Skeletal muscle satellite cell (primary cell): ENCODE results near the gene PEX16.

Experiments used
- H3K27me3 ChIP-seq: 2 replicates; pipeline ENCODE4 v1.7.0; 2013; ENCODE audit warnings: low read length; ENCODE audit not compliant: control insufficient read depth, insufficient read depth
- H3K36me3 ChIP-seq: 2 replicates; pipeline ENCODE4 v1.7.0; 2013; ENCODE audit warnings: mild to moderate bottlenecking, control low read depth, low read length; ENCODE audit not compliant: insufficient read depth
- H3K4me1 ChIP-seq: 2 replicates; pipeline ENCODE4 v1.7.0; 2013; ENCODE audit warnings: low read length; ENCODE audit not compliant: control insufficient read depth, insufficient read depth
- H3K4me2 ChIP-seq: 2 replicates; pipeline ENCODE4 v1.7.0; 2013; ENCODE audit warnings: mild to moderate bottlenecking, low read length
- H3K4me3 ChIP-seq: 2 replicates; pipeline ENCODE4 v1.7.0; 2013; ENCODE audit warnings: low read length
- H3K9ac ChIP-seq: 2 replicates; pipeline ENCODE4 v1.7.0; 2013; ENCODE audit warnings: mild to moderate bottlenecking, low read depth, low read length, moderate library complexity
- H3K9me3 ChIP-seq: replicated peaks from 2 replicates; pipeline ENCODE4 v1.7.0; 2013; ENCODE audit warnings: mild to moderate bottlenecking, control low read depth, low read length

The PEX16 gene

DNA sequence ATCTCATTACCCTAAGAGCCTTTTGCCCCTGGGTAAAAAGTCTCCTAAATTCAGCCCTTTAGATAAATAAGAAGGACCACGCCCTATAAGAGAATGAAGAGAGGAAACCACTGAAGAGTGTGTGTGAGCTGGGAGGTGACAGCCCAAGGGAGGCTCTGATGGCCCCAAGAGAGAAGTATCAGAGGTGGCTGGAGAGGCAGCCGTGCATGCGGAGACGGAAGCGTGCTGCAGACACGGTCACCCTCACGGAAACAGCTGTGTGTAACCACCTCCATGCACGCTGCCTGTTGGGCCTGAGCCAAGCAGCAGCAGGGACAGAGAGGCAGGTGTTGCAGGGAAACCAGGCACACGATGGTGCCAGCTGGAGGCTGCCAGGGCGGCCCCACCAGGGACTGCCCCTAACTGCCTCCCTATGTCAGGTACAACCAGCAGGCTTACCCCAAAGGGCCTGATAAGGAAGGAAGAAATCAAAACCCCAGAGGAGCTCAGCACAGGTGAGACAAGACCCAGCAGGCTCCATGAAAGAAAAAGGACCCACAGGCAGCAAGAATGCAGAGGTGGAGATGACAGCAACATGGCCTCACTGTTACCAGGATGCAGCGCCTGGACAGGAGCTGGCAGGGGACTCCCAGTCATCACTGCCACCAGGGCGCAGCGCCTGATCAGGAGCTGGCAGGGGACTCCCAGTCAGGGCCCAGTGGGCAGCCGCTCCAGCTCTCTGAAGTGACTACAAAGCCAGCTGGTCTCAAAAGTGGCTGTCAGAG lies 12.5 kb upstream of the PEX16 start:
- Histone ChIP-seq H3K9ac (no peak overlapping the region), H3K27me3 (no peaks in the 10 kb centered on the region), H3K36me3 (peaks cover 27% of the 10 kb centered on the region), H3K4me1 (peaks cover 9% of the 10 kb centered on the region), H3K4me3 (no peak overlapping the region), H3K9me3 (no peaks in the 10 kb centered on the region), H3K4me2 (no peak overlapping the region)

DNA sequence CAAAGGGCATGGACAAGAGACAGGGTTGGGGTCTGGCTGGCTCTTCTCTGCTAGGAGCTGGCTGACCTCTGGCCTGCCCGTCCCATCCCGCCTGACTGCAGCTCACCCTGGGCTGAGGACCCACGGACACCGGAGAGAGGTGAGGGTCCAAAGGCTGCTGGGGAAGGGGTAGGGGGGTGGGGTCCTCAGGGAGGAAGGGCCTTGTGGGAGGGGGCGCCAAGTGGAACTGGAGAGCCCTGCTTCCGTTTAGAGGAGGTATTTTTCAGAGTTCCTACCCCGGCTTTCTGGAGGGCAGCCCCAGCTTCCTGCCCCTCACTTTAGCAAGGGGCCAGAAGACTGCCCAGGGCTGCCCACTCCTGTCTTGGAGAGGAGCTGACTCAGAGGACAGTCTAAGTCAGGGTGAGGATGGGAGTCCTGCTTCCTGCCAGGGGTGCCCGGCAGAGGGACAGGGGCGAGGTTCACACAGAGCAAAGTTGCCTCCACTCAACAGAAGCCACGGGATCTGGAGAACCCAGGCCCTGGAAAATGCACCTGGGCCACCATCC lies 11.9 kb upstream of the PEX16 start:
- Histone ChIP-seq H3K4me2 (no peak overlapping the region), H3K9ac (no peak overlapping the region), H3K9me3 (no peaks in the 10 kb centered on the region), H3K36me3 (peaks cover 21% of the 10 kb centered on the region), H3K4me1 (peaks cover 9% of the 10 kb centered on the region), H3K4me3 (no peak overlapping the region), H3K27me3 (peaks cover 5% of the 10 kb centered on the region)

GRCh38 chr11:45928535-45929215 lies 11.0 kb upstream of the PEX16 start:
- Histone ChIP-seq H3K4me3 (no peak overlapping the region), H3K36me3 (peaks cover 12% of the 10 kb centered on the region), H3K4me1 (peaks cover 9% of the 10 kb centered on the region), H3K27me3 (peaks cover 12% of the 10 kb centered on the region), H3K9me3 (no peaks in the 10 kb centered on the region), H3K4me2 (no peak overlapping the region), H3K9ac (no peak overlapping the region)

DNA sequence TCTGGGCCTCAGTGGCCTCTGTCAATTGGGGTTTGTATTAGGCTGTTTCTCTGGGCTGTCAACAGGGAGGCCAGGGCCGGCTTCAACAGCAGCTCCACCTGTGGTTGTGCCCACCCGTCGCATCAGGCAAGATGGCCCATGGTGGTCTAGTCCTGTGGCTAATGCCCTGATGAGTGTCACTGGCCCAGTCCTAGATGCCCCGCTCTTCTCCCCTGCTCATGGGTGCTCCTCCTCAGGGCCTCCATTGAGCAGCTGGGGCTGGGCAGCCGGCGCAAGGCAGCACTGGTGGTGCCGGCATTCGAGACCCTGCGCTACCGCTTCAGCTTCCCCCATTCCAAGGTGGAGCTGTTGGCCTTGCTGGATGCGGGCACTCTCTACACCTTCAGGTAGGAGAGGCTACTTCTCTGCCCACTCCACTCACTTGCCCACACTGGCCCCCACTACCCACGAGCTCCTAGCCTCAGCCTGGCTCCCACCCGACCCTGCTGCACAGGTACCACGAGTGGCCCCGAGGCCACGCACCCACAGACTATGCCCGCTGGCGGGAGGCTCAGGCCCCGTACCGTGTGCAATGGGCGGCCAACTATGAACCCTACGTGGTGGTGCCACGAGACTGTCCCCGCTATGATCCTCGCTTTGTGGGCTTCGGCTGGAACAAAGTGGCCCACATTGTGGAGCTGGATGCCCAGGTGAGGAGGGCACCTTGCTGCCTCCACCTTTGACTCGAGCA lies 10.2 kb upstream of the PEX16 start:
- H3K9ac ChIP-seq = no peak overlapping the region

GRCh38 chr11:45927332-45927683 lies 9.6 kb upstream of the PEX16 start:
- Histone ChIP-seq H3K9ac (no peak overlapping the region), H3K4me2 (no peak overlapping the region), H3K27me3 (peaks cover 25% of the 10 kb centered on the region), H3K36me3 (peaks cover 5% of the 10 kb centered on the region), H3K4me1 (peaks cover 11% of the 10 kb centered on the region), H3K9me3 (no peaks in the 10 kb centered on the region), H3K4me3 (no peak overlapping the region)

More for the DNA sequence above, 10.2 kb upstream of the PEX16 start:
- H3K4me2 ChIP-seq = no peak overlapping the region
- peaks cover 5% of the 10 kb centered on the region for H3K36me3 ChIP-seq
- peaks cover 19% of the 10 kb centered on the region for H3K27me3 ChIP-seq
- no peak overlapping the region for H3K4me3 ChIP-seq
- H3K9me3 ChIP-seq = no peaks in the 10 kb centered on the region
- peaks cover 9% of the 10 kb centered on the region for H3K4me1 ChIP-seq

DNA sequence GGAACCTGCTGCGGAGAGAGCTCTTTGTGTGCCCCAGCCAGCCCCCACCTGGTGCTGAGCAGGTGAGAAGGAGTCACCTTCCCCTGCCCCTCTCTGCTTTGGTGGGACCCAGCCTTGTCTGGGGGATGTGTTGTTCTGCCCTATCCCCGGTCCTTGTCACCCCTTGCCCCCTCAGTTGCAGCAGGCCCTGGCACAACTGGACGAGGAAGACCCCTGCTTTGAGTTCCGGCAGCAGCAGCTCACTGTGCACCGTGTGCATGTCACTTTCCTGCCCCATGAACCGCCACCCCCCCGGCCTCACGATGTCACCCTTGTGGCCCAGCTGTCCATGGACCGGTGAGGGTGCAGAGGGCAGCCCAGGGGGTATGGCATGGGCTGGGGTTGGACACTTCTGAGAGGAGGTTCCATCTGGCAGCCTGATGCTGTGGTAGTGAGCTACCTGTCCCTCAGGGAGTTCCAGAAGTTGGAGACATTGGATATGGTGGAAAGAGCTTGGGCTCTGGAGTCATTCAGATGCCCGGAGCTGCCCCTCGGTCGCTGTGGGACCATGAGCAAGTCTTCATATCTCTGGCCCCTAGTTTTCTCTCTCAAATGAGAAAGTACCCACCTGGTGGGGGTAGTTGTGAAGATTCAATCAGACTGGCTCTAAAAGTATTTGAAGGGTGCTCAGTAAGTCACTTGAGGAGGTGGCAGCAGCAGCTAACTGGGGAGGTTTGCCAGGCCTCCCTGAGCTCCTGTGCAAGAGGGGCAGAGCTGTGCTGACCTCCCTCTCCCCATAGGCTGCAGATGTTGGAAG lies 9.1 kb upstream of the PEX16 start:
- Histone ChIP-seq H3K4me3 (no peak overlapping the region), H3K9ac (no peak overlapping the region), H3K4me2 (no peak overlapping the region), H3K4me1 (peaks cover 11% of the 10 kb centered on the region), H3K36me3 (peaks cover 2% of the 10 kb centered on the region), H3K9me3 (no peaks in the 10 kb centered on the region), H3K27me3 (peaks cover 26% of the 10 kb centered on the region)

- H3K4me2 ChIP-seq = no peak overlapping the region
- H3K4me3 ChIP-seq = no peak overlapping the region
- peaks cover 26% of the 10 kb centered on the region for H3K27me3 ChIP-seq
Measured at GRCh38 chr11:45926001-45926401, 8.3 kb upstream of the PEX16 start.

GRCh38 chr11:45925550-45925949 lies 7.9 kb upstream of the PEX16 start:
- Histone ChIP-seq H3K36me3 (no peaks in the 10 kb centered on the region), H3K4me1 (peaks cover 11% of the 10 kb centered on the region), H3K27me3 (peaks cover 26% of the 10 kb centered on the region), H3K9me3 (no peaks in the 10 kb centered on the region), H3K9ac (no peak overlapping the region), H3K4me2 (no peak overlapping the region), H3K4me3 (no peak overlapping the region)

More at GRCh38 chr11:45926001-45926401, 8.3 kb upstream of the PEX16 start:
- Histone ChIP-seq H3K36me3 (no peaks in the 10 kb centered on the region), H3K4me1 (peaks cover 11% of the 10 kb centered on the region), H3K9me3 (no peaks in the 10 kb centered on the region), H3K9ac (no peak overlapping the region)

- H3K36me3 ChIP-seq = no peaks in the 10 kb centered on the region
- H3K4me3 ChIP-seq = no peak overlapping the region
- no peaks in the 10 kb centered on the region for H3K9me3 ChIP-seq
- H3K4me2 ChIP-seq = no peak overlapping the region
- no peak overlapping the region for H3K9ac ChIP-seq
- H3K27me3 ChIP-seq = peaks cover 26% of the 10 kb centered on the region
- peaks cover 7% of the 10 kb centered on the region for H3K4me1 ChIP-seq
Measured at GRCh38 chr11:45924927-45925326, 7.2 kb upstream of the PEX16 start.

DNA sequence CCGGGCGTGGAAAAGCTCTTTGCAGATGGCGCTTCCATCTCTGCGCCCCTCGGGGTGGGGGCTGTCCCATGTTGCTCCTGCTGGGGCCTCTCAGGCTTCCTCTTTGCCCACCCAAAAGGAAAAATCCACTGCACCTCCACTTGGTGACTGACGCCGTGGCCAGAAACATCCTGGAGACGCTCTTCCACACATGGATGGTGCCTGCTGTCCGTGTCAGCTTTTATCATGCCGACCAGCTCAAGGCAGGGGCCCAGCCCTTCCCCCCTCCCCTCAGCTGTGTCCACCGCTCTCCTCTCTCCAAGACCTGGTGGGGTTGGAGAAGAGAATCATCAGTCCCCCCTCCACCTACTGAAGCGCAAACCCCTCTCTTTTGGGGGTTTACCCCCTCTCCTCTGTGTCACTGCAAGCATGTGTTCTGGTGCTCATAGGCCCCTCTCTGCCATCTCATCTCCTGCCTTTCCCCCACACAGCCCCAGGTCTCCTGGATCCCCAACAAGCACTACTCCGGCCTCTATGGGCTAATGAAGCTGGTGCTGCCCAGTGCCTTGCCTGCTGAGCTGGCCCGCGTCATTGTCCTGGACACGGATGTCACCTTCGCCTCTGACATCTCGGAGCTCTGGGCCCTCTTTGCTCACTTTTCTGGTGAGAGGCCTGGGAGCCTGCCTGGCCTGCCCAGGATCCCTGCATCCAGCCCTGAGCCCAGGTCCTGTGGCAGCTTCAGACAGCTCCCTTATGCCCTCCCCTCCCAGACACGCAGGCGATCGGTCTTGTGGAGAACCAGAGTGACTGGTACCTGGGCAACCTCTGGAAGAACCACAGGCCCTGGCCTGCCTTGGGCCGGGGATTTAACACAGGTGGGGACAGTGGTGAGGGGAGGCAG lies 6.6 kb upstream of the PEX16 start:
- peaks cover 2% of the 10 kb centered on the region for H3K4me1 ChIP-seq
- H3K9ac ChIP-seq = no peak overlapping the region
- no peak overlapping the region for H3K4me3 ChIP-seq
- peaks cover 26% of the 10 kb centered on the region for H3K27me3 ChIP-seq
- no peak overlapping the region for H3K4me2 ChIP-seq
- H3K9me3 ChIP-seq = no peaks in the 10 kb centered on the region
- no peaks in the 10 kb centered on the region for H3K36me3 ChIP-seq
